GM19023 (cell line): ENCODE measurements around the gene FIZ1.

Source experiments
- ATAC-seq: cut with Tn5 transposase; IDR thresholded peaks from one replicate; pipeline ENCODE4 v1.9.1; 2021; ENCODE audit warnings: mild to moderate bottlenecking, moderate library complexity; ENCODE audit not compliant: unreplicated experiment

FIZ1 gene

GRCh38 chr19:55613930-55614710 is 14.8 kb upstream of the FIZ1 start:
- ATAC-seq, result no peak

GRCh38 chr19:55613396-55613795 is 14.1 kb upstream of the FIZ1 start:
- ATAC-seq, result no peak

- ATAC-seq, result no peak
Measured at GRCh38 chr19:55611983-55612645, 12.8 kb upstream of the FIZ1 start.

GRCh38 chr19:55611300-55611982 is 12.1 kb upstream of the FIZ1 start:
- ATAC-seq, result no peak

DNA sequence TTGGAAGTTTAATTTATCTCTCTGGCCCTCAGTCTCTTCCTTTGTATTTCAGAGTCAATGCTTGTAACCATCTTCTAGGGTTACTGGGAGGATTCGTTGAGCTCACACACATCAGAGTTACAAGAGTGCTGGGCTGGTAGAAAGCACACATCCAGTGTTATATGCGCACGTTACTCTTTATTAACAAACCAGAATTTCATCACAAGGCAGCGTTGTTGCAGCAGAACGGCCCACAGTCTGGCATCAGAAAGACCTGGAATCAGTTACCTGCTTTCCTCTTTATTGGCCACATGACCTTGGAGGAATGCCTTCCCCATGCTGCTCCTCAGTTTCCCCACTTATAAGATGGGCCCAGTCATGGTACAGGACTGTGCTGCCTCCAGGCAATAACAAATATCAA is 10.0 kb upstream of the FIZ1 start:
- ATAC-seq, result no peak

DNA sequence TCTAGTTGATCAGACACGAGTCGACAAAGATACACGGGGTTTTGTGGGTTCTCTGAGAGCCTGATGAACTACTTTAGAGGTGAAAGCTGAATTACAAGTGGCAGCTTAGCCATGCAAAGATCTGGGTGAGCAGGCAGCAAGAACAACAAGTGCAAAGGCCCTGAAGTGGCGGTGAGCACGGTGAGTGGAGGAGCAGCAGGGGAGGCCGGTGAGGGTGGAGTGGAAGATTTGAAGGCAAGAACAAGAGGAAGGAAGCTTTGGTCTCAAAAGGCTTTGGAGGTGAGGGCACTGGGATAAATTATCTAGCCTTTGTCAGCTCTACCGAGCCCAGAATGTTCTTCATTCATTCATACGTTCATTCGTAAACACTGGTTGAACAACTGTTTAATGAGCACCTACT is 7.5 kb upstream of the FIZ1 start:
- no peak for ATAC-seq

- ATAC-seq, result no peak
Measured at GRCh38 chr19:55606471-55606787, 7.1 kb upstream of the FIZ1 start.

DNA sequence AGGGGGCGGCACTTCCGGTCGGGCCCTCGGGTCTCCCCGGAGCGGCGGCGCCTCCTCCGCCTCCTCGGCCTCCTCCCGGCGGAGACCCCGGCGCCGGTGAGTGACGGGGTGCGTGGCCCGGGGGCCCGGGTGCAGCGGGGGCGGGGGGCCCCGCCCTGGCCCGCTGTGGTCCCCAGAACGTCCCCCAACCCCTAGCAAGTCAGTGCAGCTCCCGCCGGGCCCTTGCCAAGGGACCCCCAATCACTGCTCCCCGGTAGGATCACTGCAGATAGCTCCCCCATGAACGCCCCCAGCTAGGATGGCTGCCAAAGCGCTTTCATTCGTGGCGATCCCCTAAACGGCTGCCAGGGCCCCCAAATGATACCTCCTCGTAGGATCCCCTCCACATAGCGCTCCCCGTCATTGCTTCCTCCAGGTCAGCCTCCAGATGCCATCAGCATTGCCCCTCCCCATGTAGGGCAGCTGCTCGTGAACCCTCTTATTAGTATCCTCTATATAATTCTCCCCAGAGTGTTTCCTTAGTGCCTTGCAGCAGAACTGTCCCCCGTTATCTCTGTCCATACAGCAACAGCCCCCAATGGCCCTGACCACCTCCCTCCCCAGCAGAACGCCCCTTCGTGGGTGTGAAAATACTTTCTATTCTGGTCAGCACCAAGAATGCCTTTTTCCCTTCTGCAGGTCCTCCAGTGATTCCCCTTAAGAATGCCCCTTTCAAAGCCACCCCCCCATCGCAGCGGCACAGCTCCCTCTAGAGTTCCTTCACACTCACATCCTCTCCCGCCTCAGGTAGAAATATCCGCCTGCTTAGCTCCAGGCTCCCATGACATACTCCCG is 6.5 kb upstream of the FIZ1 start, which contains the start of gene ZNF865:
TSS of gene ZNF865 (plus strand) at position 11 of the 834 bp plus-strand sequence. CDS start 7,972 bp downstream, outside the sequence.
- ATAC-seq, result peak; percentile 22

- peak; percentile 72 for ATAC-seq
Measured at GRCh38 chr19:55605207-55605636, 5.9 kb upstream of the FIZ1 start.

- no peak for ATAC-seq
Measured at GRCh38 chr19:55603581-55604292, 4.4 kb upstream of the FIZ1 start.

- no peak for ATAC-seq
Measured at GRCh38 chr19:55603115-55603514, 3.8 kb upstream of the FIZ1 start.

DNA sequence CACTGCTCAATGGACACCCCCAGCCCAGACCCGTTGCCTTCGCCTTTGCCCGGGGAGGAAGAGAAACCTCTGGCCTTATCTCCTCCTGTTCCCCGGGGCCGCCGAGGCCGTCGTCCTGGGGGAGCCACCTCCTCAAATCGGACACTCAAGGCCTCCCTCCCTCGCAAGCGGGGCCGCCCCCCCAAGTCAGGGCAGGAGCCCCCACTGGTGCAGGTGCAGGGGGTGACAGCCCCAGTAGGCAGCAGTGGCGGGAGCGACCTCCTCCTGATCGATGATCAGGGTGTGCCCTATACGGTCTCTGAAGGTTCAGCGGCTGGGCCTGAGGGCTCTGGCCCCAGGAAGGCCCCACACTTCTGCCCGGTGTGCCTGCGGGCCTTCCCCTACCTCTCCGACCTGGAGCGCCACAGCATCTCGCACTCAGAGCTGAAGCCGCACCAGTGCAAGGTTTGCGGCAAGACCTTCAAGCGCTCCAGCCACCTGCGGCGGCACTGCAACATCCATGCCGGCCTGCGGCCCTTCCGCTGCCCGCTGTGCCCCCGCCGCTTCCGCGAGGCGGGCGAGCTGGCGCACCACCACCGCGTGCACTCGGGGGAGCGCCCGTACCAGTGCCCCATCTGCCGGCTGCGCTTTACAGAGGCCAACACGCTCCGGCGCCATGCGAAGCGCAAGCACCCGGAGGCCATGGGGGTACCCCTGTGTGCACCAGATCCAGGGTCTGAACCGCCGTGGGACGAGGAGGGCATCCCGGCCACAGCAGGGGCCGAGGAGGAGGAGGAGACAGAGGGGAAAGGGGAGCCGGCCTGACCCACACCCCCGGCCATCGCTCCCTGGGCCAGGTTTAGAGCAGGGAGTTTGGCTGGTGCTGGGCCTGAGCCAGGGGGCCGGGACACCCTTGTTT is 3.0 kb upstream of the FIZ1 start:
- ATAC-seq, result no peak

GRCh38 chr19:55601084-55601483 is 1.8 kb upstream of the FIZ1 start:
- ATAC-seq, result no peak

GRCh38 chr19:55600662-55601028 is 1.3 kb upstream of the FIZ1 start:
- ATAC-seq, result no peak

DNA sequence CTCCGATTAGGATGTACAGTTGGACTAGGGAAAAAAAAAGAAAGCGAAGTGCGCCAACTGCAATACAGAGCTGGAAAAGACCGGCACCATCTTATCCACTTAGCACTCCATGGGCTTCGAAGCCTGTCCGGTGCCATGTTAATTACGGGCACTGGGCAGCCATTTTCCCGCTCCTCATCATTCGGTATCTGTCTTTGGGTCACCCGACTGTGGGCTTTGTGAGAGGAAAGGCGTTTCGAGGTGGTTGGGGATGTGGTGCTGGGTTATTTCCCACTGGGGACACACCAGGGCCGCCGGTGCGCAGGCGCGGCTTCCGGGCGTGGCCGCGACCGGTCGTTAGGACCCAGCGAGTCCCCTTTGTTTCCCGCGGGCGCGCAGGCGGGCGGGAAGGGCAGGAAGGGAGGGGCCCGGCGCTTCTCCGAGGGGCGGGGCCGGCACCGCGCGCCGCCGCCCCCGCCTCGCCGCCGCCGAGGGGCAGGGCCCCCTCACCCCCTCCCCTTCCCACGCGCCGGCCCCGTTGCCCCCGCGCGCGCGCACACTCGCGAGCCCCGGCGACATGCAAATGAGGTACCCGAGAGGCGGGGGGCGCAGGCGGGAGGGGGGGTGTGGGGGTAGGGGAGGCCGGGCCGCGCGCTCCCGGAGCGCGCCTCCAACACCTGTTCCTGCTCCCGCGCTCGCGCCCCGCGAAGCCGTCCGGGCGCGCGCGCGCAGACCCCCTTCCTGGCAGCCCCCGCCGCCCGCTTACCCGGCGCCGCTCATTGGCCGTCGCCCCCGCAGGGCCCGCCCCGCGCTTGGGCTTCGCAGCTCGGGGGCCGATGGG is 735 bp upstream of the FIZ1 start, which contains the start of gene ZNF524:
TSS of gene ZNF524 (plus strand) at position 447 of the 820 bp plus-strand sequence. CDS start 1,825 bp downstream, outside the sequence.
- ATAC-seq, result peak; percentile 47

- ATAC-seq, result peak; percentile 53
Measured at GRCh38 chr19:55598719-55599467, 424 bp downstream of the FIZ1 start.

DNA sequence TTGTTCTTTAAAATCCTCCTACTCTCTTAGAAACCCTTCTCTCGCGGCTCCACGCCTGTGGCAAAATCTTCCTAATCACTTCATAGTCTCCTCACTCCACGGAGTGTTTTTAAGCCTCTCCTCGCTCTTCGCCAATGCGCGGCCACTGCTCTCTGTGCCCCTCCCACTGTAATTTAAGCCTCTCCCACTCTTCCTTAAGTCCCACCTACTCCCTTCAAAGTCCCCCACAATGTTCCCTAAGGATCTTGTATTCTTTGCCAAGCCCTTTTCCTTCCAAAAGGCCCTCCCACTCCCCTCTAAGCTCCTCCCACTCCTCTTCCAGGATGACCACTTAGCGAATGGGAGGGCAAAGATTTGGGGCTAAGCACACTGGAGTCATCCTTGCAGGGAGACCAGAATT is 1.3 kb downstream of the FIZ1 start:
- no peak for ATAC-seq

DNA sequence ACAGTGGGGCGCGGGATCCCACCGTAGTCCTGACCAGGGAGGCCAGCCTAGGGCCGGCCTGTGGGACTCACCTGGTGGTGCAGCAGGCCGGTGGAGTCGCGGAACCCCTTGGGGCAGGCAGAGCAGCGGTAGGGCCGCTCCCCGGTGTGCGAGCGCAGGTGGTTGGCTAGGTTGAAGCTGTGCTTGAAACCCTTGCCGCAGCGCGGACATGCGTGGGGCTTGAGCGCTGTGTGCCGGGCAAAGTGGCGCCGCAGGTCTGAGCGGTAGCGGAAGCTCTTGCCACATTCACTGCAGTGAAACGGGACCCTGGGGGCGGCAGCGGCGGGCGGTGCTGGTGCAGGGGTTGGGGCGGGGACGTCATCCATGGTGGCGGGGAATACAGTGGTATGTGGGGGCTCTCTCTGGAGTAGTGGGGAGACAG is 1.8 kb downstream of the FIZ1 start:
- no peak for ATAC-seq
